ENCODE results near the gene ZDHHC22.

The ZDHHC22 gene

GRCh38 chr14:77106666-77107065 is 34.9 kb downstream of the ZDHHC22 start:
- DNase-seq, result peak in 1 of 51 donors; percentile 18

GRCh38 chr14:77105145-77105939 is 36.2 kb downstream of the ZDHHC22 start:
- DNase-seq, result peak in 26 of 51 donors; percentile 16 to 91 (median 50)

GRCh38 chr14:77104393-77104792 is 37.2 kb downstream of the ZDHHC22 start:
- DNase-seq, result peak in 1 of 51 donors; percentile 29

GRCh38 chr14:77103951-77104350 is 37.6 kb downstream of the ZDHHC22 start:
- DNase-seq, result peak in 6 of 51 donors; percentile 8 to 38 (median 34)

- DNase-seq, result no peak
These were observed 38.1 kb downstream of the ZDHHC22 start for GRCh38 chr14:77103475-77103874.

GRCh38 chr14:77102154-77102553 is 39.4 kb downstream of the ZDHHC22 start:
- peak in 14 of 51 donors; percentile 8 to 48 (median 32) for DNase-seq

GRCh38 chr14:77100961-77101360 is 40.6 kb downstream of the ZDHHC22 start:
- DNase-seq, result peak in 2 of 51 donors; percentile 16 to 41

GRCh38 chr14:77099425-77100167 is 42.0 kb downstream of the ZDHHC22 start:
- peak in 4 of 51 donors; percentile 28 to 77 (median 46) for DNase-seq

- peak in 46 of 51 donors; percentile 25 to 86 (median 69) for DNase-seq
These were observed 42.9 kb downstream of the ZDHHC22 start for GRCh38 chr14:77098529-77099353.

GRCh38 chr14:77097700-77098528 is 43.7 kb downstream of the ZDHHC22 start, which contains the start of gene CIPC:
TSS of gene CIPC (plus strand) at chr14:77098258. CDS start at chr14:77105709, 7,451 bp downstream.
- peak; percentile 88 to 100 (median 99) for DNase-seq

GRCh38 chr14:77097006-77097699 is 44.4 kb downstream of the ZDHHC22 start:
- DNase-seq, result no peak

GRCh38 chr14:77094672-77095284 is 46.8 kb downstream of the ZDHHC22 start:
- peak in 35 of 51 donors; percentile 11 to 83 (median 44) for DNase-seq

GRCh38 chr14:77092676-77093075 is 48.9 kb downstream of the ZDHHC22 start:
- no peak for DNase-seq

GRCh38 chr14:77091518-77091917 is 50.1 kb downstream of the ZDHHC22 start:
- no peak for DNase-seq

- DNase-seq, result no peak
These were observed 52.9 kb downstream of the ZDHHC22 start for GRCh38 chr14:77088645-77089044.

- no peak for DNase-seq
These were observed 53.4 kb downstream of the ZDHHC22 start for GRCh38 chr14:77088219-77088618.

GRCh38 chr14:77087631-77088030 is 54.0 kb downstream of the ZDHHC22 start:
- no peak for DNase-seq

GRCh38 chr14:77086951-77087350 is 54.6 kb downstream of the ZDHHC22 start:
- DNase-seq, result no peak

- DNase-seq, result no peak
These were observed 55.4 kb downstream of the ZDHHC22 start for GRCh38 chr14:77086017-77086727.
